HCT116 (cell line): ENCODE measurements around the gene P4HB. TPM values are rescaled to one million over a fixed set of nuclear protein-coding genes. Genes with fewer than 3 reads are reported as not detected.
A peak's percentile ranks its signal among the peaks of the same experiment; 100 is the strongest.

Source experiments
- ATAC-seq: fragments of 200-7000 bp; cut with Tn5 transposase; 2 replicates; pipeline ENCODE4 v1.9.1; 2020; ENCODE audit warnings: mild to moderate bottlenecking, moderate library complexity
- BruUV-seq: library from RNA; stranded (reverse); fragments of 400-500 nt; replicated peaks from 2 replicates; lab custom pipeline; 2021; lab: Mats Ljungman, UMichigan
- CTCF ChIA-PET: fragments of 300-600 bp; sonication (Branson Sonifier 250); formaldehyde crosslinking; loops from one replicate; lab custom pipeline; 2021; ENCODE audit warnings: antibody characterized with exemption; lab: Charles Lee
- POLR2A ChIA-PET: fragments of 300-600, 350-600 bp; sonication (Branson Sonifier 250); formaldehyde crosslinking; loops from one replicate; lab custom pipeline; 2021; ENCODE audit warnings: antibody characterized with exemption; lab: Charles Lee
- RAD21 ChIA-PET, 2 experiments: fragments of 300-600 bp; sonication (Branson Sonifier 250); formaldehyde crosslinking; loops; one replicate each; lab custom pipeline; 2023; ENCODE audit warnings: low total read pairs in 2 of 2; ENCODE audit not compliant: uncharacterized antibody in 2 of 2, unreplicated experiment in 2 of 2, low non-redundant PET in 1 of 2; lab: Charles Lee
- DNase-seq: peaks from one replicate; pipeline ENCODE4 v3.0.0-alpha.2; 2010; ENCODE audit warnings: low read depth, low spot score
- H2AFZ ChIP-seq: fragments of 200-600 bp; shearing (Covaris generic), sonication (generic); 2 replicates; pipeline ENCODE4 v1.6.1; 2017; ENCODE audit warnings: low read depth, mixed run types, mixed read lengths, antibody characterized with exemption, low read length; ENCODE audit not compliant: poor library complexity, severe bottlenecking
- H3K27ac ChIP-seq: 2 replicates; pipeline ENCODE4 v1.5.1; 2012; ENCODE audit warnings: low read depth, low read length
- H3K27me3 ChIP-seq: fragments of 200-600 bp; sonication (generic); 2 replicates; pipeline ENCODE4 v1.6.1; 2016; ENCODE audit warnings: mixed run types, low read length, mixed read lengths; ENCODE audit not compliant: insufficient read depth
- H3K36me3 ChIP-seq, 2 experiments: fragments of 200-500 bp in 1 of 2; fragments of 200-600 bp in 1 of 2; sonication (Bioruptor generic) in 1 of 2; sonication (generic) in 1 of 2; 2 replicates each; pipeline versions ENCODE4 v1.5.1 to v1.6.1; 2014 to 2016; ENCODE audit warnings: low read length in 2 of 2, inconsistent platforms in 1 of 2, mixed read lengths in 1 of 2, mixed run types in 1 of 2; ENCODE audit not compliant: insufficient read depth in 2 of 2, control insufficient read depth in 1 of 2
- H3K4me1 ChIP-seq, 2 experiments: fragments of 200-600 bp in 1 of 2; sonication (generic) in 1 of 2; 2 replicates each; pipeline versions ENCODE4 v1.5.1 to v1.6.1; 2012 to 2017; ENCODE audit warnings: low read length in 2 of 2, inconsistent platforms in 1 of 2, mild to moderate bottlenecking in 1 of 2, mixed read lengths in 1 of 2, mixed run types in 1 of 2, moderate library complexity in 1 of 2; ENCODE audit not compliant: insufficient read depth in 2 of 2, control insufficient read depth in 1 of 2
- H3K4me2 ChIP-seq: fragments of 200-600 bp; sonication (generic); 2 replicates; pipeline ENCODE4 v1.6.1; 2017; ENCODE audit warnings: mixed run types, low read length, mixed read lengths
- H3K4me3 ChIP-seq, 2 experiments: fragments of 200-600 bp in 1 of 2; sonication (generic) in 1 of 2; replicated peaks in 1 of 2; 2 replicates each; pipeline ENCODE4 v1.5.1; 2011 to 2016; ENCODE audit warnings: low read length in 2 of 2, control low read depth in 1 of 2, low read depth in 1 of 2, mild to moderate bottlenecking in 1 of 2, mixed read lengths in 1 of 2, mixed run types in 1 of 2
- H3K79me2 ChIP-seq: fragments of 200-600 bp; sonication (generic); 2 replicates; pipeline ENCODE4 v1.6.1; 2017; ENCODE audit warnings: mild to moderate bottlenecking, mixed run types, low read length, moderate library complexity, mixed read lengths; ENCODE audit not compliant: insufficient read depth
- H3K9ac ChIP-seq: fragments of 200-600 bp; sonication (generic); 2 replicates; pipeline ENCODE4 v1.6.1; 2016; ENCODE audit warnings: low read length, mixed read lengths
- H3K9me2 ChIP-seq: fragments of 200-600 bp; sonication (generic), shearing (Covaris generic); 2 replicates; pipeline ENCODE4 v1.6.1; 2017; ENCODE audit warnings: mixed run types, mild to moderate bottlenecking, moderate library complexity; ENCODE audit not compliant: insufficient read depth
- H3K9me3 ChIP-seq, 2 experiments: fragments of 200-500 bp in 1 of 2; fragments of 200-600 bp in 1 of 2; sonication (Bioruptor generic) in 1 of 2; sonication (generic) in 1 of 2; 2 replicates each; pipeline ENCODE4 v1.6.1; 2014 to 2017; ENCODE audit warnings: low read length in 2 of 2, mixed read lengths in 2 of 2, inconsistent platforms in 1 of 2, low read depth in 1 of 2, mild to moderate bottlenecking in 1 of 2, mixed run types in 1 of 2, moderate library complexity in 1 of 2; ENCODE audit not compliant: control insufficient read depth in 1 of 2, insufficient read depth in 1 of 2
- H4K20me1 ChIP-seq: fragments of 200-600 bp; sonication (generic), shearing (Covaris generic); 2 replicates; pipeline ENCODE4 v1.6.1; 2017; ENCODE audit warnings: mixed run types, mild to moderate bottlenecking, moderate library complexity; ENCODE audit not compliant: insufficient read depth
- ELF1 ChIP-seq: IDR thresholded peaks from 2 replicates; pipeline ENCODE4 v1.6.1; 2012; ENCODE audit warnings: low read depth, borderline replicate concordance
- EZH2 ChIP-seq: fragments of 200-600 bp; sonication (generic); IDR thresholded peaks from 2 replicates; pipeline ENCODE4 v1.6.1; 2017; ENCODE audit warnings: antibody characterized with exemption, mixed run types
- EZH2phosphoT487 ChIP-seq: fragments of 200-600 bp; IDR thresholded peaks from 2 replicates; pipeline ENCODE4 v1.6.1; 2018; ENCODE audit warnings: antibody characterized with exemption, borderline replicate concordance
- FOSL1 ChIP-seq: IDR thresholded peaks from 2 replicates; pipeline ENCODE4 v1.6.1; 2012; ENCODE audit warnings: low read depth
- JUND ChIP-seq: IDR thresholded peaks from 2 replicates; pipeline ENCODE4 v1.6.1; 2012
- POLR2A ChIP-seq: IDR thresholded peaks from 2 replicates; pipeline ENCODE4 v1.7.0; 2011; ENCODE audit warnings: borderline replicate concordance; ENCODE audit not compliant: insufficient read depth, insufficient read length; ENCODE audit errors: extremely low read depth
- POLR2AphosphoS5 ChIP-seq: IDR thresholded peaks from 2 replicates; pipeline ENCODE4 v1.6.1; 2011; ENCODE audit warnings: mild to moderate bottlenecking, low read depth, low read length, moderate library complexity
- REST ChIP-seq: IDR thresholded peaks from 2 replicates; pipeline ENCODE4 v1.6.1; 2012; ENCODE audit warnings: low read depth
- SIN3A ChIP-seq: IDR thresholded peaks from 2 replicates; pipeline ENCODE4 v1.6.1; 2012; ENCODE audit warnings: low read depth
- SP1 ChIP-seq: IDR thresholded peaks from 2 replicates; pipeline ENCODE4 v1.6.1; 2012; ENCODE audit warnings: low read depth
- SRF ChIP-seq: IDR thresholded peaks from 2 replicates; pipeline ENCODE4 v1.6.1; 2012; ENCODE audit warnings: low read depth
- TCF7L2 ChIP-seq: IDR thresholded peaks from 2 replicates; pipeline ENCODE4 v1.7.0; 2011; ENCODE audit warnings: borderline replicate concordance, inconsistent platforms; ENCODE audit not compliant: insufficient read depth, insufficient read length; ENCODE audit errors: extremely low read depth
- YY1 ChIP-seq: IDR thresholded peaks from 2 replicates; pipeline ENCODE4 v1.6.1; 2011; ENCODE audit warnings: low read length, low read depth, moderate library complexity, mild to moderate bottlenecking; ENCODE audit not compliant: insufficient replicate concordance; ENCODE audit errors: extremely low read depth
- ZBTB33 ChIP-seq: IDR thresholded peaks from 2 replicates; pipeline ENCODE4 v1.6.1; 2011; ENCODE audit warnings: mild to moderate bottlenecking, low read length, moderate library complexity; ENCODE audit not compliant: insufficient replicate concordance; ENCODE audit errors: extremely low read depth
- ZFX ChIP-seq: fragments of 450-650 bp; IDR thresholded peaks from 2 replicates; pipeline ENCODE4 v1.6.1; 2017
- intact Hi-C: fragments of 100-400 bp; cut with micrococcal nuclease; formaldehyde crosslinking; loops from 2 replicates; pipeline ENCODE4 v1.10.0; 2022
- total RNA-seq: library from RNA; stranded (reverse); gene quantifications from one replicate; pipeline ENCODE4 v1.2.1, GENCODE V29; 2021; ENCODE audit not compliant: unreplicated experiment
- TF ChIP-seq, protein P1 (sequence below): IDR thresholded peaks from 2 replicates; pipeline ENCODE4 v1.6.1; 2012
- TF ChIP-seq, protein P2 (sequence below): IDR thresholded peaks from 2 replicates; pipeline ENCODE4 v1.6.1; 2012

Gene P4HB
- total RNA-seq, 1 experiment from 2014 or later = 1,043 TPM

- Histone ChIP-seq H3K9me2 (no peaks in the 10 kb centered on the region), H2AFZ (no peak overlapping the region), H3K4me3 (no peak overlapping the region), H3K36me3 (peaks cover 11 to 35% of the 10 kb centered on the region in 2 experiments; a peak in 3 of 4 replicates), H3K4me1 (peaks cover 45 to 80% of the 10 kb centered on the region in 2 experiments), H3K9me3 (no peaks in the 10 kb centered on the region), H3K4me2 (no peak overlapping the region), H4K20me1 (peaks cover 7% of the 10 kb centered on the region; the same call in 1 of the 2 replicates)
- BruUV-seq = no TSS peak
- ChIA-PET RAD21 (no interaction called here), CTCF (no interaction called here), POLR2A (no interaction called here)
- DNase-seq = no peak
- intact Hi-C loops = no loop called here
- TF ChIP-seq JUND (no peak), ZFX (no peak), POLR2AphosphoS5 (no peak), ZBTB33 (no peak), EZH2 (no peak), EZH2phosphoT487 (no peak), POLR2A (no peak), YY1 (no peak), SIN3A (no peak), SP1 (no peak), REST (no peak), TCF7L2 (no peak), SRF (no peak), ELF1 (no peak), FOSL1 (no peak)
- TF ChIP-seq, protein P1, sequence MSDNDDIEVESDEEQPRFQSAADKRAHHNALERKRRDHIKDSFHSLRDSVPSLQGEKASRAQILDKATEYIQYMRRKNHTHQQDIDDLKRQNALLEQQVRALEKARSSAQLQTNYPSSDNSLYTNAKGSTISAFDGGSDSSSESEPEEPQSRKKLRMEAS = no peak
- TF ChIP-seq, protein P2, sequence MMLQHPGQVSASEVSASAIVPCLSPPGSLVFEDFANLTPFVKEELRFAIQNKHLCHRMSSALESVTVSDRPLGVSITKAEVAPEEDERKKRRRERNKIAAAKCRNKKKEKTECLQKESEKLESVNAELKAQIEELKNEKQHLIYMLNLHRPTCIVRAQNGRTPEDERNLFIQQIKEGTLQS = no peak
- TF ChIP-seq, all 23 proteins: peak for 0
- no peaks in the 10 kb centered on the region for H3K27me3 ChIP-seq
- no peak for ATAC-seq
- H3K27ac ChIP-seq = peak overlapping the region; percentile 99; the same call in 1 of the 2 replicates
- peak overlapping the region; percentile 3; the same call in 1 of the 2 replicates for H3K9ac ChIP-seq
- peaks cover 67% of the 10 kb centered on the region for H3K79me2 ChIP-seq
These were observed 5.0 kb upstream of the P4HB start for GRCh38 chr17:81865358-81865732.
